T-cell (primary cell): ENCODE results near the gene ZFP3. TPM values are rescaled to one million over a fixed set of nuclear protein-coding genes. Genes with fewer than 3 reads are reported as not detected.
"Not testable (repeated sequence)": the region's sequence is repeated elsewhere in the genome, so short reads cannot be mapped to it uniquely, and the experiment has no call there.

Experiments used
- ATAC-seq, 4 experiments: fragments of 200-7000 bp in 3 of 4; fragments of 150-1000 bp in 1 of 4; cut with Tn5 transposase; replicated peaks in 1 of 4; 1 replicate in 3 of 4; 2 replicates in 1 of 4; pipeline ENCODE4 v1.10.0; 2021; ENCODE audit warnings: moderate library complexity in 3 of 4, mild to moderate bottlenecking in 2 of 4, moderate number of reproducible peaks in 1 of 4
- CTCF ChIA-PET, 2 donors: fragments of 300-600 bp; sonication (Branson Sonifier 250); formaldehyde crosslinking; loops; one replicate each; lab custom pipeline; 2022; ENCODE audit warnings: antibody characterized with exemption in 2 of 2; lab: Charles Lee
- POLR2A ChIA-PET, 2 donors: fragments of 300-600 bp; sonication (Branson Sonifier 250); formaldehyde crosslinking; loops; one replicate each; lab custom pipeline; 2022; ENCODE audit warnings: antibody characterized with exemption in 2 of 2; lab: Charles Lee
- DNase-seq, 35 experiments: peaks; one replicate each; pipeline versions ENCODE4 v3.0.0 to v3.0.0-alpha.2; 2013 to 2023
- H3K27ac ChIP-seq: one replicate; pipeline ENCODE4 v1.5.1; 2013; ENCODE audit warnings: low read length
- H3K27me3 ChIP-seq, 2 experiments: replicated peaks in 1 of 2; 1 replicate in 1 of 2; 2 replicates in 1 of 2; pipeline versions ENCODE4 v1.6.1 to v1.7.0; 2013; ENCODE audit warnings: low read length in 1 of 2, mixed read lengths in 1 of 2; ENCODE audit not compliant: control insufficient read depth in 2 of 2, insufficient read depth in 2 of 2; ENCODE audit errors: extremely low read depth in 1 of 2
- H3K36me3 ChIP-seq, 2 donors: 1 replicate in 1 of 2; 2 replicates in 1 of 2; pipeline versions ENCODE4 v1.6.1 to v1.7.0; 2013; ENCODE audit warnings: low read length in 1 of 2; ENCODE audit not compliant: control insufficient read depth in 2 of 2, insufficient read depth in 1 of 2; ENCODE audit errors: extremely low read depth in 1 of 2
- H3K4me1 ChIP-seq, 2 experiments: 1 replicate in 1 of 2; 2 replicates in 1 of 2; pipeline versions ENCODE4 v1.6.1 to v1.7.0; 2013; ENCODE audit warnings: low read length in 2 of 2, mixed read lengths in 1 of 2; ENCODE audit not compliant: insufficient read depth in 2 of 2, control insufficient read depth in 1 of 2; ENCODE audit errors: extremely low read depth in 1 of 2
- H3K4me3 ChIP-seq, 2 donors: 1 replicate in 1 of 2; 2 replicates in 1 of 2; pipeline versions ENCODE4 v1.5.1 to v1.7.0; 2013; ENCODE audit warnings: mild to moderate bottlenecking in 2 of 2, low read length in 1 of 2, moderate library complexity in 1 of 2; ENCODE audit not compliant: control insufficient read depth in 1 of 2; ENCODE audit errors: extremely low read depth in 1 of 2
- H3K9me3 ChIP-seq: 2 replicates; pipeline ENCODE4 v1.7.0; 2013
- H3K27ac Mint-ChIP-seq, 2 donors: one replicate each; pipeline ENCODE4 v1.8.0; 2020 to 2021; ENCODE audit warnings: mild to moderate bottlenecking in 2 of 2, mixed read lengths in 2 of 2
- H3K27me3 Mint-ChIP-seq, 2 donors: one replicate each; pipeline ENCODE4 v1.8.0; 2021 to 2022; ENCODE audit warnings: mixed read lengths in 2 of 2
- H3K36me3 Mint-ChIP-seq: one replicate; pipeline ENCODE4 v1.8.0; 2021; ENCODE audit warnings: mixed read lengths
- H3K4me1 Mint-ChIP-seq, 3 donors: one replicate each; pipeline ENCODE4 v1.8.0; 2020 to 2022; ENCODE audit warnings: mixed read lengths in 3 of 3, mild to moderate bottlenecking in 1 of 3
- H3K4me3 Mint-ChIP-seq, 3 donors: one replicate each; pipeline ENCODE4 v1.8.0; 2020 to 2022; ENCODE audit warnings: mild to moderate bottlenecking in 3 of 3, mixed read lengths in 3 of 3, moderate library complexity in 3 of 3
- H3K9me3 Mint-ChIP-seq, 3 donors: one replicate each; pipeline ENCODE4 v1.8.0; 2020 to 2022; ENCODE audit warnings: mixed read lengths in 3 of 3
- WGBS: methylation state at CpG from one replicate; pipeline ENCODE4 v1.1.5; 2013; ENCODE audit warnings: missing lambda C conversion rate; ENCODE audit not compliant: insufficient coverage; 5-methylcytosine and 5-hydroxymethylcytosine counted together
- total RNA-seq, 35 experiments: library from RNA in 6 of 35; stranded (reverse) in 6 of 35; fragments of 120-200 nt in 1 of 35; gene quantifications; one replicate each; pipeline versions ENCODE4 v1.2.1 to v1.2.4 and lab custom pipeline; 2013 to 2026

The ZFP3 gene
- total RNA-seq, 5 donors from 2014 or later (not counting 1 experiment from before 2014, with no cell fraction given): 3.3 to 10.4 (median 8.5) TPM

GRCh38 chr17:5124896-5125295 is 46.6 kb downstream of the ZFP3 start:
- H3K4me1 ChIP-seq, H3K27ac ChIP-seq, POLR2A ChIA-PET, H3K36me3 Mint-ChIP-seq, H3K36me3 ChIP-seq, DNase-seq, H3K9me3 ChIP-seq, H3K4me3 Mint-ChIP-seq, ATAC-seq, H3K27ac Mint-ChIP-seq, CTCF ChIA-PET, H3K4me3 ChIP-seq, H3K9me3 Mint-ChIP-seq, H3K4me1 Mint-ChIP-seq: not testable (repeated sequence)
- 88% methylated on average over 6 of the region's 7 CpGs for WGBS
- peaks cover 30 to 57% of the 10 kb centered on the region in 2 donors for H3K27me3 Mint-ChIP-seq
- peaks cover 0 to 48% of the 10 kb centered on the region in 2 experiments for H3K27me3 ChIP-seq

- POLR2A ChIA-PET: no interaction called here
- peaks cover 20 to 39% of the 10 kb centered on the region in 2 donors for H3K27me3 Mint-ChIP-seq
- no peak for ATAC-seq
- Histone ChIP-seq H3K27ac (no peak overlapping the region), H3K4me1 (peaks cover 0 to 6% of the 10 kb centered on the region in 2 experiments), H3K9me3 (no peaks in the 10 kb centered on the region), H3K27me3 (peaks cover 0 to 39% of the 10 kb centered on the region in 2 experiments), H3K4me3 (no peak overlapping the region), H3K36me3 (no peaks in the 10 kb centered on the region)
- H3K4me1 Mint-ChIP-seq: peaks cover 0 to 4% (median 2%) of the 10 kb centered on the region in 3 donors
- H3K27ac Mint-ChIP-seq: no peak overlapping the region
- no peak overlapping the region for H3K4me3 Mint-ChIP-seq
- DNase-seq: no peak
- no peaks in the 10 kb centered on the region for H3K36me3 Mint-ChIP-seq
- 77% methylated on average over 5 of the region's 17 CpGs for WGBS
- no peaks in the 10 kb centered on the region for H3K9me3 Mint-ChIP-seq
- CTCF ChIA-PET: no interaction called here
Measured at GRCh38 chr17:5126719-5127488, 48.6 kb downstream of the ZFP3 start.

- peak in 1 of 35 experiments; percentile 2 for DNase-seq
- ChIA-PET CTCF (no interaction called here), POLR2A (no interaction called here)
Measured at GRCh38 chr17:5127910-5128309, 49.6 kb downstream of the ZFP3 start.

GRCh38 chr17:5128387-5128786 is 50.1 kb downstream of the ZFP3 start:
- H3K4me1 Mint-ChIP-seq, CTCF ChIA-PET, H3K36me3 Mint-ChIP-seq, H3K4me1 ChIP-seq, ATAC-seq, H3K27ac ChIP-seq, H3K36me3 ChIP-seq, H3K9me3 Mint-ChIP-seq, POLR2A ChIA-PET, H3K4me3 Mint-ChIP-seq, H3K9me3 ChIP-seq, H3K4me3 ChIP-seq, H3K27ac Mint-ChIP-seq: not testable (repeated sequence)
- peaks cover 0 to 36% of the 10 kb centered on the region in 2 experiments for H3K27me3 ChIP-seq
- DNase-seq: peak in 1 of 35 experiments; percentile 1
- peaks cover 17 to 33% of the 10 kb centered on the region in 2 donors for H3K27me3 Mint-ChIP-seq
- 74% methylated on average over 5 of the region's 8 CpGs for WGBS

More at GRCh38 chr17:5127910-5128309, 49.6 kb downstream of the ZFP3 start:
- H3K27ac Mint-ChIP-seq: no peak overlapping the region
- no peaks in the 10 kb centered on the region for H3K9me3 ChIP-seq
- H3K36me3 ChIP-seq: no peaks in the 10 kb centered on the region
- H3K36me3 Mint-ChIP-seq: no peaks in the 10 kb centered on the region
- H3K27ac ChIP-seq: no peak overlapping the region
- H3K4me3 ChIP-seq: no peak overlapping the region
- peaks cover 17 to 33% of the 10 kb centered on the region in 2 donors for H3K27me3 Mint-ChIP-seq
- ATAC-seq: no peak
- 72% methylated on average over 3 of the region's 4 CpGs for WGBS
- H3K4me1 ChIP-seq: peaks cover 0 to under 1% of the 10 kb centered on the region in 2 experiments
- H3K4me1 Mint-ChIP-seq: no peaks in the 10 kb centered on the region
- no peaks in the 10 kb centered on the region for H3K9me3 Mint-ChIP-seq
- no peak overlapping the region for H3K4me3 Mint-ChIP-seq
- peaks cover 0 to 37% of the 10 kb centered on the region in 2 experiments for H3K27me3 ChIP-seq

- no peak overlapping the region for H3K4me3 Mint-ChIP-seq
- CTCF ChIA-PET: no interaction called here
- Histone ChIP-seq H3K27me3 (peaks cover 0 to 29% of the 10 kb centered on the region in 2 experiments), H3K9me3 (no peaks in the 10 kb centered on the region), H3K4me3 (no peak overlapping the region), H3K27ac (no peak overlapping the region), H3K36me3 (no peaks in the 10 kb centered on the region), H3K4me1 (no peaks in the 10 kb centered on the region)
- no peaks in the 10 kb centered on the region for H3K4me1 Mint-ChIP-seq
- H3K27me3 Mint-ChIP-seq: peaks cover 13 to 27% of the 10 kb centered on the region in 2 donors
- 83% methylated on average over 9 of the region's 11 CpGs for WGBS
- H3K9me3 Mint-ChIP-seq: no peaks in the 10 kb centered on the region
- no peak for ATAC-seq
- no peak overlapping the region for H3K27ac Mint-ChIP-seq
- no peak for DNase-seq
- POLR2A ChIA-PET: no interaction called here
- no peaks in the 10 kb centered on the region for H3K36me3 Mint-ChIP-seq
Measured at GRCh38 chr17:5128905-5129535, 50.8 kb downstream of the ZFP3 start.

GRCh38 chr17:5129770-5130169 is 51.5 kb downstream of the ZFP3 start:
- ATAC-seq, POLR2A ChIA-PET, H3K4me1 Mint-ChIP-seq, H3K9me3 Mint-ChIP-seq, H3K27ac ChIP-seq, H3K36me3 Mint-ChIP-seq, H3K27ac Mint-ChIP-seq, H3K9me3 ChIP-seq, H3K4me3 ChIP-seq, H3K4me1 ChIP-seq, H3K4me3 Mint-ChIP-seq, CTCF ChIA-PET, H3K36me3 ChIP-seq, DNase-seq: not testable (repeated sequence)
- H3K27me3 Mint-ChIP-seq: peaks cover 7 to 21% of the 10 kb centered on the region in 2 donors
- H3K27me3 ChIP-seq: peaks cover 0 to 23% of the 10 kb centered on the region in 2 experiments
- WGBS: 87% methylated on average over 6 of the region's 8 CpGs
